Measurements from ENCODE around the gene LCOR. TPM values are rescaled to one million over a fixed set of nuclear protein-coding genes. Genes with fewer than 3 reads are reported as not detected.

LCOR gene
- total and polyA plus RNA-seq, 2 of the 13 experiments (the other 11 are each of a cell fraction or from before 2014, with no cell fraction given) = 12.4 to 23.7 TPM

DNA sequence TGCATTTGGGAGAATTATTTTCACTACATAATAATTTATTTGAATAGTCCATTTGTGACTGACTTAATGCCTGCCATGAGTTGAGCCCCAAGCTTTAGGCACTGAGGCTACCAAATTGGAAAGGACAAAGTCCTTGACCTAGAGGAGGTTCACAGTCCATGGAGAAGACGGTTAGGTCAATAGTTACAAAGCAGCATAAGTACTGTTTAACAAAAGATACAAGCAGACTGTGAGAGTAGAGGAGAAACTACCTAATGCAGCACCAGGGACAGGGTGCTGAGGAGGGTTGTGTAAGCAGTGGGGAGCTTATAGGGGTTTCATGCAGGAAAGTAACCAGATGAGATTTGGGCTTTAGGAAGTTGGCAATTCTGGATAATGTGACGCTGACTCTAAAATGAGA is 139.2 kb downstream of the LCOR start (continued):
- TF ChIP-seq NR2F1 (CRISPR knock-in tag; IDR thresholded peaks at IDR 0.05) = peak; percentile 60; a peak in 3 of 4 replicates
- no peak for TF ChIP-seq ZSCAN30 (CRISPR knock-in tag; IDR thresholded peaks at IDR 0.05)
- no peak for TF ChIP-seq RFX5 (IDR thresholded peaks at IDR 0.05; ENCODE audit: low read depth, low read length)
- TF ChIP-seq, protein P1, sequence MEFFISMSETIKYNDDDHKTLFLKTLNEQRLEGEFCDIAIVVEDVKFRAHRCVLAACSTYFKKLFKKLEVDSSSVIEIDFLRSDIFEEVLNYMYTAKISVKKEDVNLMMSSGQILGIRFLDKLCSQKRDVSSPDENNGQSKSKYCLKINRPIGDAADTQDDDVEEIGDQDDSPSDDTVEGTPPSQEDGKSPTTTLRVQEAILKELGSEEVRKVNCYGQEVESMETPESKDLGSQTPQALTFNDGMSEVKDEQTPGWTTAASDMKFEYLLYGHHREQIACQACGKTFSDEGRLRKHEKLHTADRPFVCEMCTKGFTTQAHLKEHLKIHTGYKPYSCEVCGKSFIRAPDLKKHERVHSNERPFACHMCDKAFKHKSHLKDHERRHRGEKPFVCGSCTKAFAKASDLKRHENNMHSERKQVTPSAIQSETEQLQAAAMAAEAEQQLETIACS (CRISPR knock-in tag; IDR thresholded peaks at IDR 0.05) = no peak
- TF ChIP-seq ZNF121 (CRISPR knock-in tag; IDR thresholded peaks at IDR 0.05) = no peak
- no peak for TF ChIP-seq SMAD3 (CRISPR knock-in tag; IDR thresholded peaks at IDR 0.05)
- peak; percentile 84 for TF ChIP-seq RXRB (CRISPR knock-in tag; IDR thresholded peaks at IDR 0.05; ENCODE audit: borderline replicate concordance)
- peak; percentile 13 for TF ChIP-seq TEAD3 (CRISPR knock-in tag; optimal IDR thresholded peaks at IDR 0.05; ENCODE audit: borderline replicate concordance)
- TF ChIP-seq ZBTB21 (CRISPR knock-in tag; IDR thresholded peaks at IDR 0.05) = no peak
- TF ChIP-seq EHMT2 (IDR thresholded peaks at IDR 0.05; ENCODE audit: borderline replicate concordance, low read depth, low read length) = peak; percentile 50; the same call in 1 of the 2 replicates
- TF ChIP-seq, protein P2, sequence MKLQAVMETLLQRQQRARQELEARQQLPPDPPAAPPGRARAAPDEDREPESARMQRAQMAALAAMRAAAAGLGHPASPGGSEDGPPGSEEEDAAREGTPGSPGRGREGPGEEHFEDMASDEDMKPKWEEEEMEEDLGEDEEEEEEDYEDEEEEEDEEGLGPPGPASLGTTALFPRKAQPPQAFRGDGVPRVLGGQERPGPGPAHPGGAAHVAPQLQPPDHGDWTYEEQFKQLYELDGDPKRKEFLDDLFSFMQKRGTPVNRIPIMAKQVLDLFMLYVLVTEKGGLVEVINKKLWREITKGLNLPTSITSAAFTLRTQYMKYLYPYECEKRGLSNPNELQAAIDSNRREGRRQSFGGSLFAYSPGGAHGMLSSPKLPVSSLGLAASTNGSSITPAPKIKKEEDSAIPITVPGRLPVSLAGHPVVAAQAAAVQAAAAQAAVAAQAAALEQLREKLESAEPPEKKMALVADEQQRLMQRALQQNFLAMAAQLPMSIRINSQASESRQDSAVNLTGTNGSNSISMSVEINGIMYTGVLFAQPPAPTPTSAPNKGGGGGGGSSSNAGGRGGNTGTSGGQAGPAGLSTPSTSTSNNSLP (IDR thresholded peaks at IDR 0.05; ENCODE audit: low read depth, low read length) = peak; percentile 42; the same call in 1 of the 2 replicates
- peak; percentile 73; the same call in 1 of the 2 replicates for TF ChIP-seq HDAC2 (CRISPR knock-in tag; IDR thresholded peaks at IDR 0.05)
- no peak for TF ChIP-seq ZNF839 (CRISPR knock-in tag; IDR thresholded peaks at IDR 0.05; ENCODE audit: borderline replicate concordance)
- 0 out of 2 replicates have a peak, but pooled peaks have one; percentile 19 for TF ChIP-seq ZKSCAN8 (CRISPR knock-in tag; IDR thresholded peaks at IDR 0.05; ENCODE audit: borderline replicate concordance)
- TF ChIP-seq, protein P3, sequence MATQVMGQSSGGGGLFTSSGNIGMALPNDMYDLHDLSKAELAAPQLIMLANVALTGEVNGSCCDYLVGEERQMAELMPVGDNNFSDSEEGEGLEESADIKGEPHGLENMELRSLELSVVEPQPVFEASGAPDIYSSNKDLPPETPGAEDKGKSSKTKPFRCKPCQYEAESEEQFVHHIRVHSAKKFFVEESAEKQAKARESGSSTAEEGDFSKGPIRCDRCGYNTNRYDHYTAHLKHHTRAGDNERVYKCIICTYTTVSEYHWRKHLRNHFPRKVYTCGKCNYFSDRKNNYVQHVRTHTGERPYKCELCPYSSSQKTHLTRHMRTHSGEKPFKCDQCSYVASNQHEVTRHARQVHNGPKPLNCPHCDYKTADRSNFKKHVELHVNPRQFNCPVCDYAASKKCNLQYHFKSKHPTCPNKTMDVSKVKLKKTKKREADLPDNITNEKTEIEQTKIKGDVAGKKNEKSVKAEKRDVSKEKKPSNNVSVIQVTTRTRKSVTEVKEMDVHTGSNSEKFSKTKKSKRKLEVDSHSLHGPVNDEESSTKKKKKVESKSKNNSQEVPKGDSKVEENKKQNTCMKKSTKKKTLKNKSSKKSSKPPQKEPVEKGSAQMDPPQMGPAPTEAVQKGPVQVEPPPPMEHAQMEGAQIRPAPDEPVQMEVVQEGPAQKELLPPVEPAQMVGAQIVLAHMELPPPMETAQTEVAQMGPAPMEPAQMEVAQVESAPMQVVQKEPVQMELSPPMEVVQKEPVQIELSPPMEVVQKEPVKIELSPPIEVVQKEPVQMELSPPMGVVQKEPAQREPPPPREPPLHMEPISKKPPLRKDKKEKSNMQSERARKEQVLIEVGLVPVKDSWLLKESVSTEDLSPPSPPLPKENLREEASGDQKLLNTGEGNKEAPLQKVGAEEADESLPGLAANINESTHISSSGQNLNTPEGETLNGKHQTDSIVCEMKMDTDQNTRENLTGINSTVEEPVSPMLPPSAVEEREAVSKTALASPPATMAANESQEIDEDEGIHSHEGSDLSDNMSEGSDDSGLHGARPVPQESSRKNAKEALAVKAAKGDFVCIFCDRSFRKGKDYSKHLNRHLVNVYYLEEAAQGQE (IDR thresholded peaks at IDR 0.05; ENCODE audit: borderline replicate concordance in 1 of 2, low read depth in 1 of 2, low read length in 2 of 2) = peak in 1 of 2 experiments; percentile 88
- TF ChIP-seq, protein P4, sequence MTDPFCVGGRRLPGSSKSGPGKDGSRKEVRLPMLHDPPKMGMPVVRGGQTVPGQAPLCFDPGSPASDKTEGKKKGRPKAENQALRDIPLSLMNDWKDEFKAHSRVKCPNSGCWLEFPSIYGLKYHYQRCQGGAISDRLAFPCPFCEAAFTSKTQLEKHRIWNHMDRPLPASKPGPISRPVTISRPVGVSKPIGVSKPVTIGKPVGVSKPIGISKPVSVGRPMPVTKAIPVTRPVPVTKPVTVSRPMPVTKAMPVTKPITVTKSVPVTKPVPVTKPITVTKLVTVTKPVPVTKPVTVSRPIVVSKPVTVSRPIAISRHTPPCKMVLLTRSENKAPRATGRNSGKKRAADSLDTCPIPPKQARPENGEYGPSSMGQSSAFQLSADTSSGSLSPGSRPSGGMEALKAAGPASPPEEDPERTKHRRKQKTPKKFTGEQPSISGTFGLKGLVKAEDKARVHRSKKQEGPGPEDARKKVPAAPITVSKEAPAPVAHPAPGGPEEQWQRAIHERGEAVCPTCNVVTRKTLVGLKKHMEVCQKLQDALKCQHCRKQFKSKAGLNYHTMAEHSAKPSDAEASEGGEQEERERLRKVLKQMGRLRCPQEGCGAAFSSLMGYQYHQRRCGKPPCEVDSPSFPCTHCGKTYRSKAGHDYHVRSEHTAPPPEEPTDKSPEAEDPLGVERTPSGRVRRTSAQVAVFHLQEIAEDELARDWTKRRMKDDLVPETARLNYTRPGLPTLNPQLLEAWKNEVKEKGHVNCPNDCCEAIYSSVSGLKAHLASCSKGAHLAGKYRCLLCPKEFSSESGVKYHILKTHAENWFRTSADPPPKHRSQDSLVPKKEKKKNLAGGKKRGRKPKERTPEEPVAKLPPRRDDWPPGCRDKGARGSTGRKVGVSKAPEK (CRISPR knock-in tag; IDR thresholded peaks at IDR 0.05; ENCODE audit: borderline replicate concordance) = no peak
- peak; percentile 70; the same call in 1 of the 2 replicates for TF ChIP-seq NR2C2 (CRISPR knock-in tag; IDR thresholded peaks at IDR 0.05; ENCODE audit: borderline replicate concordance)
- no peak for TF ChIP-seq ZNF530 (CRISPR knock-in tag; IDR thresholded peaks at IDR 0.05; ENCODE audit: low read depth)
- peak; percentile 69 for TF ChIP-seq CEBPG (CRISPR knock-in tag; IDR thresholded peaks at IDR 0.05)
- TF ChIP-seq MED1 (CRISPR knock-in tag; IDR thresholded peaks at IDR 0.05) = peak; percentile 68
- TF ChIP-seq IRF2 (CRISPR knock-in tag; IDR thresholded peaks at IDR 0.05) = 0 out of 2 replicates have a peak, but pooled peaks have one; percentile 56
- no peak for TF ChIP-seq ZNF776 (CRISPR knock-in tag; IDR thresholded peaks at IDR 0.05)
